Testis (tissue), 2 donors: ENCODE results near the gene SART3.

ENCODE experiments used
- POLR2A ChIP-seq: fragments of 450-650 bp; IDR thresholded peaks from one replicate; pipeline ENCODE4 v1.6.1; 2017; ENCODE audit warnings: antibody characterized with exemption, mild to moderate bottlenecking, moderate library complexity
- TF ChIP-seq, protein P1 (sequence below), 3 experiments: fragments of 450-650 bp in 2 of 3; fragments of 200-600 bp in 1 of 3; sonication (generic) in 1 of 3; IDR thresholded peaks; one replicate each; pipeline ENCODE4 v1.5.1; 2016 to 2019; ENCODE audit warnings: antibody characterized with exemption in 3 of 3, mild to moderate bottlenecking in 2 of 3, moderate library complexity in 1 of 3

DNA sequence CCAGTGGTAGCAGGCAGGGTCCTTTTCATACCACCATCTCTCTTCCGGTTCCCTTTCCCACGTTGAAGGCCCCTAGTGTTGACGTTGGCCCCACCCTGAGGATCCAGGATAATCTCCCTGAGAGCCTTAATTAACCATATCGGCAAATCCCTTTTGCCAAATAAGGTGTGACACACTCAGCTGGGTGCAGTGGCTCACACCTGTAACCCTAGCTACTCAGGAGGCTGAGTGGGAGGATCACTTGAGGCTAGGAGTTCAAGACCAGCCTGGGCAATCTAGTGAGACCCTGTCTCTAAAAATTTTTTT is 39.7 kb upstream of the SART3 start:
- TF ChIP-seq, protein P1, sequence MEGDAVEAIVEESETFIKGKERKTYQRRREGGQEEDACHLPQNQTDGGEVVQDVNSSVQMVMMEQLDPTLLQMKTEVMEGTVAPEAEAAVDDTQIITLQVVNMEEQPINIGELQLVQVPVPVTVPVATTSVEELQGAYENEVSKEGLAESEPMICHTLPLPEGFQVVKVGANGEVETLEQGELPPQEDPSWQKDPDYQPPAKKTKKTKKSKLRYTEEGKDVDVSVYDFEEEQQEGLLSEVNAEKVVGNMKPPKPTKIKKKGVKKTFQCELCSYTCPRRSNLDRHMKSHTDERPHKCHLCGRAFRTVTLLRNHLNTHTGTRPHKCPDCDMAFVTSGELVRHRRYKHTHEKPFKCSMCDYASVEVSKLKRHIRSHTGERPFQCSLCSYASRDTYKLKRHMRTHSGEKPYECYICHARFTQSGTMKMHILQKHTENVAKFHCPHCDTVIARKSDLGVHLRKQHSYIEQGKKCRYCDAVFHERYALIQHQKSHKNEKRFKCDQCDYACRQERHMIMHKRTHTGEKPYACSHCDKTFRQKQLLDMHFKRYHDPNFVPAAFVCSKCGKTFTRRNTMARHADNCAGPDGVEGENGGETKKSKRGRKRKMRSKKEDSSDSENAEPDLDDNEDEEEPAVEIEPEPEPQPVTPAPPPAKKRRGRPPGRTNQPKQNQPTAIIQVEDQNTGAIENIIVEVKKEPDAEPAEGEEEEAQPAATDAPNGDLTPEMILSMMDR (IDR thresholded peaks at IDR 0.05), result no peak
- no peak for TF ChIP-seq POLR2A
